Neural progenitor cell (in vitro differentiated cells): ENCODE results near the gene SLFN12L.

ENCODE experiments used
- EZH2 ChIP-seq: fragments of 200-600 bp; sonication (generic); IDR thresholded peaks from 2 replicates; pipeline ENCODE4 v1.6.1; 2017; ENCODE audit warnings: antibody characterized with exemption, mild to moderate bottlenecking, moderate library complexity
- TF ChIP-seq, protein P1 (sequence below): fragments of 200-600 bp; sonication (generic); IDR thresholded peaks from 2 replicates; pipeline ENCODE4 v1.5.1; 2017; ENCODE audit warnings: antibody characterized with exemption, mild to moderate bottlenecking

DNA sequence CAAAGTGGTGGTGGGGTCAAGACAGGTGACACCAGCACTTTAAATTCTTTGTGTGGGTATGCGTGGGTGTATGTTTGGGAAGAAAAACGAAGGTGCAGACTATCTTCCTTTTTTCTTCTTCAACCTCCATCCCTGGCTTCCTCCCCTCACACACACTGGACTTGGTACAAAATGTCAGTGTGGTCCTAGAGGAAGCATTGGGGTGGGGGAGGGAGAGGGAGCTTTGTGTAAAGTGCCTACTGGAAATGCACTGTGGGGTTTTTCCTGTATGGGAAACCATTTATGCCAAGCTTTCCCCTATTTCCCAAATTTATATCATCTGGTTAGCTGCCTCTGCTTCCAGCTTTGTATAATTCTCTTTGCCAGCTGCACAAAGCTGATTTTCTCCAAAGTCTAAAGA, 44.4 kb downstream of the SLFN12L start:
- TF ChIP-seq, protein P1, sequence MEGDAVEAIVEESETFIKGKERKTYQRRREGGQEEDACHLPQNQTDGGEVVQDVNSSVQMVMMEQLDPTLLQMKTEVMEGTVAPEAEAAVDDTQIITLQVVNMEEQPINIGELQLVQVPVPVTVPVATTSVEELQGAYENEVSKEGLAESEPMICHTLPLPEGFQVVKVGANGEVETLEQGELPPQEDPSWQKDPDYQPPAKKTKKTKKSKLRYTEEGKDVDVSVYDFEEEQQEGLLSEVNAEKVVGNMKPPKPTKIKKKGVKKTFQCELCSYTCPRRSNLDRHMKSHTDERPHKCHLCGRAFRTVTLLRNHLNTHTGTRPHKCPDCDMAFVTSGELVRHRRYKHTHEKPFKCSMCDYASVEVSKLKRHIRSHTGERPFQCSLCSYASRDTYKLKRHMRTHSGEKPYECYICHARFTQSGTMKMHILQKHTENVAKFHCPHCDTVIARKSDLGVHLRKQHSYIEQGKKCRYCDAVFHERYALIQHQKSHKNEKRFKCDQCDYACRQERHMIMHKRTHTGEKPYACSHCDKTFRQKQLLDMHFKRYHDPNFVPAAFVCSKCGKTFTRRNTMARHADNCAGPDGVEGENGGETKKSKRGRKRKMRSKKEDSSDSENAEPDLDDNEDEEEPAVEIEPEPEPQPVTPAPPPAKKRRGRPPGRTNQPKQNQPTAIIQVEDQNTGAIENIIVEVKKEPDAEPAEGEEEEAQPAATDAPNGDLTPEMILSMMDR: no peak
- no peak for TF ChIP-seq EZH2
